Thymus (tissue), 11 donors: ENCODE results near the gene RMND5A. TPM values are rescaled to one million over a fixed set of nuclear protein-coding genes. Genes with fewer than 3 reads are reported as not detected.

ENCODE experiments used
- DNase-seq, 9 donors: peaks; one replicate each; pipeline ENCODE4 v3.0.0-alpha.2; 2013; ENCODE audit warnings: low spot score in 9 of 9, low read depth in 6 of 9, missing footprints in 1 of 9
- H3K27ac ChIP-seq, 2 donors: one replicate each; pipeline ENCODE4 v1.5.1; 2013; ENCODE audit warnings: control low read depth in 1 of 2, low read depth in 1 of 2, low read length in 1 of 2, mild to moderate bottlenecking in 1 of 2, moderate library complexity in 1 of 2
- H3K27me3 ChIP-seq, 2 donors: one replicate each; pipeline ENCODE4 v1.5.1; 2013; ENCODE audit warnings: low read length in 1 of 2; ENCODE audit not compliant: control insufficient read depth in 2 of 2, insufficient read depth in 1 of 2
- H3K36me3 ChIP-seq, 2 donors: one replicate each; pipeline ENCODE4 v1.5.1; 2013; ENCODE audit warnings: low read length in 1 of 2, mild to moderate bottlenecking in 1 of 2, moderate library complexity in 1 of 2; ENCODE audit not compliant: control insufficient read depth in 2 of 2, insufficient read depth in 2 of 2
- H3K4me1 ChIP-seq, 2 donors: one replicate each; pipeline ENCODE4 v1.5.1; 2013; ENCODE audit warnings: low read length in 2 of 2; ENCODE audit not compliant: control insufficient read depth in 2 of 2, insufficient read depth in 2 of 2
- H3K4me3 ChIP-seq, 2 donors: one replicate each; pipeline ENCODE4 v1.5.1; 2013; ENCODE audit warnings: low read length in 2 of 2, control low read depth in 1 of 2, mild to moderate bottlenecking in 1 of 2
- H3K9me3 ChIP-seq, 2 donors: one replicate each; pipeline ENCODE4 v1.5.1; 2013; ENCODE audit warnings: low read length in 1 of 2, mild to moderate bottlenecking in 1 of 2; ENCODE audit not compliant: control insufficient read depth in 2 of 2, insufficient read depth in 1 of 2
- WGBS: extraction: QIAGEN DNeasy Blood & Tissue Kit; methylation state at CpG from one replicate; pipeline ENCODE4 v1.1.7; 2013; 5-methylcytosine and 5-hydroxymethylcytosine counted together
- polyA plus RNA-seq: library from polyadenylated mRNA; stranded (reverse); fragments of 200-250 nt; gene quantifications from one replicate; pipeline ENCODE4 v1.2.3, GENCODE V29; 2013
- total RNA-seq: library from RNA; stranded (reverse); fragments of 120-200 nt; gene quantifications from one replicate; pipeline ENCODE4 v1.2.4, GENCODE V29; 2013
- donor health status: healthy.

RMND5A gene
- total and polyA plus RNA-seq, 2 donors: 19.1 to 126 TPM

DNA sequence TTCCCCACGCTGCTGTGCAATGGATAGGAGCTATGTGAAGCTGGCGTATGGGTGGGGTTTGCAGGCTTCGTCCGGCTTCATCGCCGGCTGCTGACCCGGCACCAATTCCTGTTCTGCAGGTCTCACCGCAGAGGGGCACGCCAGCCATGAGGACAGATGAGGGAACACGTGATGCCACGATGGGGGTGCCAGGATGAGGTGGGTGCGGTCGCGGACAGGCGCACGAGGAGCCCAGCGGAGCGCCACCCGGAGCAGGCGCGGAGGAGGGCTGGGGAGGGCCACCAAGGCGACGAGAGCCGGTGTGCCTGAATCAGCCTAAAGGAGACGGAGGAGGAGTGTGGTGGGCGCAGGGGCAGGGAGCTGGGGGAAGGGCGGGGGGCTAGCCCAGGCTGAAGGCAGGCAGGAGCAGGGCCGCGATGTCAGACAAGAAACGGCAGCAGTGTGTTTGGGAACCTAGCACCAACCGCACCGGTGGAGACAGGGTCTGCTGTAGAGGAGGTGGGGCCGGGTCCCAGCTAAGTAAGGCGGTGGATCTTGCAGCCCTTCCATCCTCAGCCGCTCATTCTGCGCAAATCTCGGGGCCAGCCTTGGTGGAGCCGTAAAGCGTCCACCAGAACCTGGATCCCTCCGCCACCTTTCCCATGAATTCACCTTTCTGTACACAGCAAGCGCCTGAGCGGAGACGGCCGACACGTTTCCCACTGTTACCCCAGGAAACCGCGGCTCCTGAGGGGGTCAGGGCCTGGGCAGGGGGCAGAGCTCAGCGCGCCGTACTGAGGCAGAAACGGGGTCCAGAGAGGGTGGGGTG lies 87.6 kb downstream of the RMND5A start:
- H3K9me3 ChIP-seq: peaks cover 0 to 2% of the 10 kb centered on the region in 2 donors
- peak in 5 of 9 donors; percentile 63 to 90 (median 81) for DNase-seq
- H3K27me3 ChIP-seq: peaks cover 0 to 14% of the 10 kb centered on the region in 2 donors
- H3K4me3 ChIP-seq: peak overlapping the region; percentile 73 to 79
- peaks cover 0 to 5% of the 10 kb centered on the region in 2 donors for H3K36me3 ChIP-seq
- H3K27ac ChIP-seq: peak overlapping the region; percentile 95 to 96
- under 1% methylated on average over 51 of the region's 51 CpGs for WGBS
- H3K4me1 ChIP-seq: peaks cover 9 to 17% of the 10 kb centered on the region in 2 donors

DNA sequence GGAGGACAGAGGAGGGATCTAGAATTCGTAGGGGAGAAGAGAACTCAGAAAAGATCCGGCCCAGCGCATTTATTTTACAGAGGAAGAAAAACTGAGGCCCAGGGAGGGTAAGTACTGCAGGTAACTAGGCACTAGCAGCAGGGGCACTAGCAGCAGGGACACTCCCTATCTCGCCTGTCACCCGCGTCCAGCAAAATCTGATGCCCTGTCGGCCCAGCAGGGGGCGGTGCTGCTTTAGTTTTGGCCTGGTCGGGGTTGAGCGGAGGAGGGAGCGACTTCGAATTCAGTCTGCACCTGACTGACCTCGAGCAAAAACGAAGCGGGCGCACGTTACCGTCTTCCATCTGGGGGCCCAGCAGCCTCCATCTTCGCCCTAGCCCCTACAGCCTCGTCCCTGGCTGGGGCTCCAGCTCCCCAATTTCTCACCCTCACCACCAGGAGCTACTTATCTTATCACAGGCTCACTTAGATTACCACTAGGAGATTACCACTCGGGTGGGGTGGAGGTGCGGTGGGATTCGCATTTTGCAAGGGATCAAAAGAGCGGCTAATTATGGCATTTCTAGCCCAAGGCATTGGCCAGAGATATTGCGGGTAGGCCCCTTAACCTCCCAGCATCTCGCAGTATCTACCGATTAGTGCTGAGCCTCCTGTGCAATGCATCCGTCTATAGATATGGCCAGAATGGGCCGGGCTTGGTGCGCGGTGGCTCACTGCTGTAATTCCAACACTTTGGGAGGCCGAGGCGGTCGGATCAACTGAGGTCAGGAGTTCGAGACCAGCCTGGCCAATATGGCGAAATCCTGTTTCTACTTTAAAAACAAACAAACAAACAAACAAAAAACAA lies 88.4 kb downstream of the RMND5A start:
- peak overlapping the region; percentile 73 to 79 for H3K4me3 ChIP-seq
- 10% methylated on average over 36 of the region's 36 CpGs for WGBS
- peak overlapping the region; percentile 95 to 96 for H3K27ac ChIP-seq
- H3K9me3 ChIP-seq: peaks cover 0 to 2% of the 10 kb centered on the region in 2 donors
- H3K36me3 ChIP-seq: peaks cover 0 to 6% of the 10 kb centered on the region in 2 donors
- peaks cover 9 to 17% of the 10 kb centered on the region in 2 donors for H3K4me1 ChIP-seq
- peaks cover 0 to 14% of the 10 kb centered on the region in 2 donors for H3K27me3 ChIP-seq
- peak; percentile 90 to 99 (median 97) for DNase-seq

DNA sequence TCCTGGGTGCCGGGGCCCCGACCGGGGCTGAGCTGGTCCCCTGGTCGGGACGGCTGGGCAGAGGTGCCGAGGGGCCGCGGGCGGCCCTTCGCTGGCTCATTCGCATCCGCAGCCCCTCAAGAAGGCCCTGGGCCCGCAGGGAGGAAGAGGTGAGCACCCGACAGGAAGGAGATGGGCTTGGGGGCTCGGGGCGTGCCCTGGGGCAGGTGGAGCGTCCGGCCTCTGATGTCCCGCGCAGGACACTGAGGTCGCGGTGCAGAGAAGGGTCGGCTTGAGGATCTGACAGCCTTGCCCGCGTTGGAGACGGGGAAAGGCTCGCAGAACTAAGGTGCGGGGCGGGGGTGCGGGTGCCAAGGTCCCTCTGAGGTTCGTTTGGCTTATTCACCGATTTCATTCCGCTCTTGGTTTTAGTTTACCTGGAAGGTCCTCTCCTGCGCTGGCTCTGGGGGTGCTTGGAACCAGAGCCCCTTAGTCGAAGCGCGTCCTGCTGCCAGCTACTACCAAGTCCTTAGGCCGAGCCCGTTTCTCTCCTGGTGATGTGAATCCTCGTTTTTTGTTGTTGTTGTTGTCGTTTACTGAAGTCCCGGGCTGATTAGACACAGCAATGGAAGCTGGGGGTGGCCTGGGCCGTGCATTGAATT lies 89.5 kb downstream of the RMND5A start:
- peaks cover 0 to 14% of the 10 kb centered on the region in 2 donors for H3K27me3 ChIP-seq
- H3K4me1 ChIP-seq: peaks cover 9 to 25% of the 10 kb centered on the region in 2 donors
- H3K9me3 ChIP-seq: peaks cover 0 to 2% of the 10 kb centered on the region in 2 donors
- H3K36me3 ChIP-seq: peaks cover 6 to 14% of the 10 kb centered on the region in 2 donors
- peak overlapping the region; percentile 73 to 79 for H3K4me3 ChIP-seq
- H3K27ac ChIP-seq: peak overlapping the region; percentile 95 to 96
- peak in 4 of 9 donors; percentile 66 to 84 (median 68) for DNase-seq
- WGBS: 12% methylated on average over 43 of the region's 43 CpGs

DNA sequence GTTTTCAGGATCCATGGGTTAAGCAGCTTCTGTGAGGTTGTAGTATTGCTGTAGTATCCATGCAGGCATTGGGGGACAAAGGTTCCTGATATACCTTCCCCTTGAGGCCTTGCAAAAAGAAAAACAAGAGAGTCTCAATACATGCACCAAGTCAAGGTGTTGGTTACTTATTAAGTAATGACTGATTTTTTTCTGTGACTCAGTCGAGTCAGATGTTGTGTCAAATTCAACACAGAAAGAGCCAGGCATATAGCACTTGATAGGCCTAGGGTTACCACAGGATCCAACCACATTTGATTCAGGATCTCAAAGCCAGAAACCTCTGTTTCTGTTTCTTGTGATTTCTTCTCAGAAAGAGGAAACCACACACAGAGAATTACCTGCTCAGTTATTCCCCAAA lies 95.5 kb downstream of the RMND5A start:
- Histone ChIP-seq H3K27me3 (no peaks in the 10 kb centered on the region), H3K36me3 (peaks cover 12 to 44% of the 10 kb centered on the region in 2 donors), H3K4me1 (peaks cover 36 to 56% of the 10 kb centered on the region in 2 donors), H3K9me3 (no peaks in the 10 kb centered on the region), H3K4me3 (peak overlapping the region; percentile 5 to 29), H3K27ac (peak overlapping the region; percentile 72 to 83)
- peak in 1 of 9 donors; percentile 70 for DNase-seq
- 10% methylated on average over 1 of the region's 1 CpG for WGBS

DNA sequence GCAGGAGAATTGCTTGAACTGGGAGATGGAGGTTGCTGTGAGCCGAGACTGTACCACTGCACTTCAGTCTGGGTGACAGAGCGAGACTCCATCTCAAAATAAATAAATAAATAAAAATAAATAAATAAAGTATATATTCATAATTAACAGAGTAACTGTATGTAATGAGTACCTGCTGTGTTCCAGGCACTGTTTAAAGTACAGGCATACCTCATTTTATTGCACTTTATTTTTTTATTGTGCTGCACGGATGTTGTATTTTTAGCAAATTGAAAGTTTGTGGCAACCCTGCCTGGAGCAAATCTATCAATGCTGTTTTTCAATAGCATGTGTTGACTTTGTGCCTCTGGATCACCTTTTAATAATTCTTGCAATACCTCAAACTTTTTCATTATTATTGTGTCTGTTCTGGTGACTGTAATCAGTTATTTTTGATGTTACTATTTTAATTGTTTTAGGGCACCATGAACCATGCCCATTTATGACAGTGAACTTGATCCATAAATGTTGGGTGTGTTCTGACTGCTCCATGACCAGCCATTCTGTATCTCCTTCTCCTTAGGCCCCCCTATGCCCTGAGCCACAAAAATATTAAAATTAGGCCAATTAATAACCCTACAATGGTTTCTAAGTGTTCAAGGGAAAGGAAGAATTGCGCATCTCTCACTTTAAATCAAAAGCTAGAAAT lies 98.2 kb downstream of the RMND5A start:
- DNase-seq: no peak
- 96% methylated on average over 4 of the region's 4 CpGs for WGBS

DNA sequence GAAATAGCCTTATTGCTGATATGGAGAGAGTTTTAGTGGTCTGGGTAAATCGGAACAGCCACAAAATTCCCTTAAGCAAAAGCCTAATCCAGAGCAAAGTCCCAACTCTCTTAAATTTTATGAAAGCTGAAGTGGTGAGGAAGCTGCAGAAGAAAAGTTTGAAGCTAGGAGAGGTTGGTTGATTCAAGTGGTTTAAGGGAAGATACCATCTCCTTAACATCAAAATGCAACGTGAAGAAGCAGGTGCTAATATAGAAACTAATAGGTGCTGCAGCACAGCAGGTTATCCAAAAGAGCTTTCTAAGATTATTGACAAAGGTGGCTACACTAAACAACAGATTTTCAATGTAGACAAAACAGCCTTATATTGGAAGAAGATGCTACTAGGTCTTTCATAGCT lies 98.9 kb downstream of the RMND5A start:
- WGBS: 45% methylated on average over 2 of the region's 2 CpGs
- peaks cover 20 to 60% of the 10 kb centered on the region in 2 donors for H3K36me3 ChIP-seq
- H3K4me1 ChIP-seq: peaks cover 47 to 81% of the 10 kb centered on the region in 2 donors
- peak overlapping the region; percentile 9 to 21 for H3K4me3 ChIP-seq
- H3K9me3 ChIP-seq: peaks cover 1 to 12% of the 10 kb centered on the region in 2 donors
- DNase-seq: peak in 4 of 9 donors; percentile 56 to 85 (median 63)
- no peaks in the 10 kb centered on the region for H3K27me3 ChIP-seq
- peak overlapping the region; percentile 65 to 83 for H3K27ac ChIP-seq

More for the DNA sequence above, 98.2 kb downstream of the RMND5A start:
- peaks cover 16 to 58% of the 10 kb centered on the region in 2 donors for H3K36me3 ChIP-seq
- no peaks in the 10 kb centered on the region for H3K27me3 ChIP-seq
- H3K27ac ChIP-seq: peak overlapping the region; percentile 25 to 83
- H3K4me1 ChIP-seq: peaks cover 40 to 76% of the 10 kb centered on the region in 2 donors
- peaks cover 1 to 12% of the 10 kb centered on the region in 2 donors for H3K9me3 ChIP-seq
- peak overlapping the region; percentile 8 to 21 for H3K4me3 ChIP-seq

DNA sequence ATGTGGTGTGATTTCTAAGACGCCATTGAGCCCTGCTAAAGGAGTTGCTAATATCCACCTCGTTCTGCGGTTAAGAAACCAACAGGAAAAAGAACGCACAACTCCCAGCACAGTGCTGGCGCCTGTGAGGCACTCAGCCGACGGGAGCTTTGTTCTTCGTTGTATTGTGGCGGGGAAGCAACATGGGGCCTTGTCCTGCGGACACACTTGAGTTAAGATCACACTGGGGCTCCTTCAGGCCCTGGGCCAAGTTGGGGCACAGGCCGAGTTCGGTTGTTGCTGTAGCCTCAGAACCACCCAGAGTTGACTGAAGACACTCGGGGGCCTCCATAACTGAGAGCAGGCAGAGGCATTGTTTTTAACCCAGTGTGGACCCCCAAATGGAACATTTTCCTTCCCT lies 101.2 kb downstream of the RMND5A start:
- DNase-seq: peak in 1 of 9 donors; percentile 19
- WGBS: 91% methylated on average over 13 of the region's 13 CpGs
- Histone ChIP-seq H3K36me3 (peaks cover 8 to 40% of the 10 kb centered on the region in 2 donors), H3K9me3 (peaks cover 1 to 12% of the 10 kb centered on the region in 2 donors), H3K4me3 (no peak overlapping the region), H3K27me3 (no peaks in the 10 kb centered on the region), H3K27ac (peak overlapping the region; percentile 19 to 55), H3K4me1 (peaks cover 35 to 81% of the 10 kb centered on the region in 2 donors)

DNA sequence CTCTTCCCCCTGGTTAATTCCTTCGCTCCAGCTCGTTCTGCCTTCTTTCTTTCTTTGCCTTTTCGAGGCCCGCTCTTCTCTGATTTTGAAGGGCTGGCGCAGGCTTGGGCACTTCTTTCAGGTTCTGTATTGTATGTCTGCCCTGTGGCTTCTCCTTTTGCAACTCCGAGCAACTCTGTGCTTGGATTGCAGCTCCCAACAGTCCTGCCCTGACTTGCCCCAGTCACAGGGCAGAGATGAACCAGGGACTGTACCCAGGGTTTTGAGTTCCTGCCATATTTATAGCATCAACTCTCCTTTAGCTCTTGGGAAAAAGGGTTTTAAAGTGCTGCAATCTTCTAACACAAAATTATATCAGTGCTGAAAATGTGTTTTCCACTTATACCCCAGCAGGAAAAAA lies 101.8 kb downstream of the RMND5A start:
- no peak for DNase-seq

More for the DNA sequence above, 101.8 kb downstream of the RMND5A start:
- Histone ChIP-seq H3K36me3 (peaks cover 8 to 36% of the 10 kb centered on the region in 2 donors), H3K4me1 (peaks cover 32 to 84% of the 10 kb centered on the region in 2 donors), H3K27me3 (no peaks in the 10 kb centered on the region), H3K27ac (peak overlapping the region in 1 of 2 donors; percentile 55), H3K9me3 (peaks cover 1 to 12% of the 10 kb centered on the region in 2 donors), H3K4me3 (no peak overlapping the region)
- WGBS: 96% methylated on average over 6 of the region's 6 CpGs
